Duodenal mucosa (tissue), 2 donors: Measurements from ENCODE around the gene FBXW8.

Experiments used
- H3K27ac ChIP-seq: one replicate; pipeline ENCODE4 v1.7.0; 2013; ENCODE audit warnings: low read depth, low read length
- H3K27me3 ChIP-seq, 2 donors: one replicate each; pipeline ENCODE4 v1.7.0; 2013; ENCODE audit warnings: low read length in 2 of 2, control low read depth in 1 of 2; ENCODE audit not compliant: insufficient read depth in 2 of 2, control insufficient read depth in 1 of 2
- H3K36me3 ChIP-seq, 2 donors: one replicate each; pipeline ENCODE4 v1.7.0; 2013; ENCODE audit warnings: low read length in 2 of 2, control low read depth in 1 of 2; ENCODE audit not compliant: insufficient read depth in 2 of 2, control insufficient read depth in 1 of 2
- H3K4me1 ChIP-seq, 2 donors: one replicate each; pipeline ENCODE4 v1.7.0; 2013; ENCODE audit warnings: low read length in 2 of 2, control low read depth in 1 of 2; ENCODE audit not compliant: insufficient read depth in 2 of 2, control insufficient read depth in 1 of 2
- H3K4me3 ChIP-seq, 2 donors: one replicate each; pipeline ENCODE4 v1.7.0; 2013; ENCODE audit warnings: low read length in 2 of 2, low read depth in 1 of 2
- H3K9ac ChIP-seq, 2 donors: one replicate each; pipeline ENCODE4 v1.7.0; 2013; ENCODE audit warnings: low read length in 2 of 2, low read depth in 1 of 2
- H3K9me3 ChIP-seq, 2 donors: one replicate each; pipeline ENCODE4 v1.7.0; 2013; ENCODE audit warnings: low read length in 2 of 2, control low read depth in 1 of 2; ENCODE audit not compliant: control insufficient read depth in 1 of 2

Gene FBXW8

DNA sequence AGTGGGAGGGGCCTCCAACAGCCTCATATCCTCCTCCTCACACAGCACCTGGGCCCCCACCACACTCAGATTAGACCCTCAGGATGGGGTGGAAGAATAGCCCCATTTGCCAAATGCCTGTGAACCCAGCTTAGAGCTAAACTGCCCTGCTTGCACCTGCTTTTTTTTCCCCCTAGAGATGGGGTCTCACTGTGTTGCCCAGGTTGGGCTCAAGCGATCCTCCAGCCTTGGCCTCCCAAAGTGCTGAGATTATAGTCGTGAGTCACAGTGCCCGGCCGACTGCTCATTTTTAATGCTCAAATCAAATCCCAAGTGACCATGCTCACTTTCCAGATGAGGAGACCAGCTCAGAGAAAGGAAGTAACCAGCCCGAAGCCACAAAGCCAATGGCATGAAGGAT, 161.4 kb downstream of the FBXW8 start:
- H3K9me3 ChIP-seq: no peaks in the 10 kb centered on the region
- H3K4me3 ChIP-seq: no peak overlapping the region
- no peaks in the 10 kb centered on the region for H3K4me1 ChIP-seq
- H3K27ac ChIP-seq: no peak overlapping the region
- H3K36me3 ChIP-seq: no peaks in the 10 kb centered on the region
- no peaks in the 10 kb centered on the region for H3K27me3 ChIP-seq
- no peak overlapping the region for H3K9ac ChIP-seq

DNA sequence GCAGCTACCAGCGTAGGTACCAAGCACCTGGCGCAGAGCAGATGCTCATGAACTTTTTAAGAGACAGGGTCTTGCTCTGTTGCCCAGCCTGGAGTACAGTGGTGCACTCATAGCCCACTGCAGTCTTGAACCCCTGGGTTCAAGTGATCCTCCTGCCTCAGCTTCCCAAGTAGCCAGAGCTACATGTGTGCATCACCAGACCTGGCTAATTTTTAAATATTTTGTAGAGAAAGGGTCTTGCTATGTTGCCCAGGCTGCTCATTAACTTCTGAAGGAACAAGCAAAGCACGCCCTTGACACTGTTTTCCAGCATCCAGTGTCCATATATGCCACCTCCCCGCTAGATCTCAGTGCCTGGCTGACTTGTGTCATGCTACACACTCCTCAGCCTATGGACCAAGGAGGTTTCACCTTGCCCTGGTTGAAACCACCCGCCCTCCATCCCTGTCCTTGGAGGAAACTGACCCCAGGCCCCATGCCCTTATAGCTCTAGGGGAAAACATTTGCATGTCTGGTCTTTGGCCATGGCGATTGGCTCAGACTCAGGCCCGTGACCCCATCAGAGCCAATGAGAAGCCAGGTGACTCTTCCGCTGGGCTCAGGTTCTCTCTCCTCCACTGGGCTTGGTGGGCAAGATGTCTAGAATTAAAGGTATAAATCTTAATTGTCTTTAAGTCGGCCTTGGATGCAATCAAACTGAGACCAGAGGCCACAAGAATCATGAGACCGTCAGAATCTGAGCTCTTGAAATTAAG, 162.2 kb downstream of the FBXW8 start:
- no peak overlapping the region for H3K4me3 ChIP-seq
- H3K36me3 ChIP-seq: no peaks in the 10 kb centered on the region
- no peaks in the 10 kb centered on the region for H3K27me3 ChIP-seq
- no peak overlapping the region for H3K9ac ChIP-seq
- no peak overlapping the region for H3K27ac ChIP-seq
- no peaks in the 10 kb centered on the region for H3K9me3 ChIP-seq
- H3K4me1 ChIP-seq: no peaks in the 10 kb centered on the region

DNA sequence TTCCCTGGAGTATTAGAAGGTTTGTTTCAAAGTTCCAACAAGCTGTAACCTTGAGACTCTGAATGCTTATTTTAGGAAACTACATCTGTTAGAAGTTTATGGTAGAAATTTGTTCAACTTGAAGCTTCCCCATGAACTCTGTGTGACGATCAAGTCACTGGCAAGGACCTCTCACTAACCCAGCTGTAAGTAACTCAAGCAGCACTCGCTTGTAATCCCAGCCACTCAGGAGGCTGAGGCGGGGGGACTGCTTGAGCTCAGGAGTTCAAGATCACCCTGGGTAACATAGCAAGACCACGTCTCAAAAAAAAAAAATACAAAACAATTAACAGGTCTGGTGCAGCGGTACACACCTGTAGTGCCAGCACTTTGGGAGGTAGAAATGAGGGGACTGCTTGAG, 162.9 kb downstream of the FBXW8 start:
- Histone ChIP-seq H3K36me3 (no peaks in the 10 kb centered on the region), H3K9ac (no peak overlapping the region), H3K9me3 (no peaks in the 10 kb centered on the region), H3K4me3 (no peak overlapping the region), H3K27ac (no peak overlapping the region), H3K27me3 (no peaks in the 10 kb centered on the region), H3K4me1 (no peaks in the 10 kb centered on the region)

DNA sequence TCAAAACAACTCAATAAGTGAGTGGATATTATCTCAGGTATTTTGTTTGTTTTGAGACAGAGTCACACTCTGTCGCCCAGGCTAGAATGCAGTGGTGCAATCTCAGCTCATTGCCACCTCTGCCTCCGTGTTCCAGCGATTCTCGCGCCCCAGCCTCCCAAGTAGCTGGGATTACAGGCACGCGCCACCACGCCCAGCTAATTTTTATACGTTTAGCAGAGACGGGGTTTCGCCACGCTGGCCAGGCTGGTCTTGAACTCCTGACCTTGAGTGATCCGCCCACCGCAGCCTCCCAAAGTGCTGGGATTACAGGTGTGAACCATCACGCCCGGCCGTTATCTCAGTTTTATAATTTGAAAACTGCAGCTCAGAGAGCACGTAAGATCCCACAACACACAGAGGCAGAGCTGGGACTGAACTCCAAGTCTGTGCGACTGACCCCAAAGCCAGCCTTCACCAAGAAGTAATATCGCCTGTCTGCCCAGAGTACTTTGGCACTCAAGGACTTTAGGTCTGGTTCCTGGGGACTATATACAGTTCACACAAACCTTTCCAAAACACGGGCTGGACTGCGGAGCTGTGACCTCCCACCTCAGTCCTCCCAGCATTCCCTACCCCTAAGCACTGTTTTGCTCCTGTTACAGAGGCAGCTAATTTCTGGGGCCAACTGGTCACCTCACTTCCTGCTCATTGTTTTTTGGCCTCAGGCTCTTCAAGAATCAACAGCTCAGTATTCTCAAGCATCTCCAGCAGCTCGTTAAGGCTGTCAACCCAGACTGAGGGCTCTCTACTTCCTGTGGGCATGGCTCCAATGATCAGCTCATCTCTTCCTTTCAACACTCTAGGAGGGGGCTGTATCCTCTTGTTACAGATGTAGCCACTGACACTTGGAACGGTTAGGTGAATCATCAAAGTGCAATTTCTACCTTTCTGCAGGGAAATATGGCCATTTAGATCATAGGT, 165.9 kb downstream of the FBXW8 start:
- no peak overlapping the region for H3K4me3 ChIP-seq
- H3K27ac ChIP-seq: no peak overlapping the region
- H3K36me3 ChIP-seq: no peaks in the 10 kb centered on the region
- no peaks in the 10 kb centered on the region for H3K9me3 ChIP-seq
- no peak overlapping the region for H3K9ac ChIP-seq
- H3K27me3 ChIP-seq: no peaks in the 10 kb centered on the region
- no peaks in the 10 kb centered on the region for H3K4me1 ChIP-seq

DNA sequence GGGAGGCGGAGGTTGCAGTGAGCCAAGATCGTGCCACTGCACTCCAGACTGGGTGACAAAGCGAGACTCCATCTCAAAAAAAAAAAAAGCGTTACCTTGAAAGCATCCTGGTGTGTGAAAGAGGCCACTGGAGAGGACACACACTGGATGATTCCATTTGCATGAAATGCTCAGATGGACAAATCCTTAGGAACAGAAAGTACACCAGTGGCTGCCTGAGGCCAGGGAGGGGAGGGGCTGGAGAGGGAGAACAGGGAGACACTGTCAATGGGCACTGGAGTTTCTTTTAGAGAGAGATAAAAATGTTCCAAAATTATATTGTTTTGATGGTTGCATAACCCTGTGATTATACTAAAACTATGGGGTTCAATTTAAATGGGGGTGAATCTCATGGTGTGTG, 168.7 kb downstream of the FBXW8 start:
- no peak overlapping the region for H3K9ac ChIP-seq
- H3K27ac ChIP-seq: no peak overlapping the region
- no peaks in the 10 kb centered on the region for H3K9me3 ChIP-seq
- no peaks in the 10 kb centered on the region for H3K36me3 ChIP-seq
- no peaks in the 10 kb centered on the region for H3K4me1 ChIP-seq
- H3K27me3 ChIP-seq: no peaks in the 10 kb centered on the region
- no peak overlapping the region for H3K4me3 ChIP-seq

DNA sequence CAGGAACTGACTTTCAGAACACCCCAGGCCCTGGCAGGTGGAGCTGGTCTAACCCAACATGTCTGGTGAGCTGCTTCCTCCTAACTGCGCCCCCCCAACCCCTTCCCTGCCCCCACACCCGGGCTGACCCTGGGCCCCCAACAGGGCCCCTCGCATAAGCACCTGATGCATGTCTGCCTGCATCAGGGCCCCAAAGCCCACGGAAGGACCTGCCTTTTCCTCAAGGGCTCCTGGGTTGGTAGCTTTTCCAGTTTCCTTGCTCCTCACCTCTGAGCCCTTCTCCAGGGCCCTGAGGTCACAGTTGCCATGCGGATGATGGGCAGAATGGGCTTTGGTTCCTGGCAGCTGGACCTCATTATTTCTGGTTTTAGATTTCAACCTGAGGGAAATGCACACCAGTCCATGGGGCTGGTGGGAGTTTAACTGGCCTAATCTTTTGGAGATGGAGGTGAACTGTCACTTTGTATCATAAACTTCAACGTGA, 170.0 kb downstream of the FBXW8 start:
- Histone ChIP-seq H3K9me3 (no peaks in the 10 kb centered on the region), H3K9ac (no peak overlapping the region), H3K27ac (no peak overlapping the region), H3K4me1 (no peaks in the 10 kb centered on the region), H3K36me3 (no peaks in the 10 kb centered on the region), H3K4me3 (no peak overlapping the region), H3K27me3 (no peaks in the 10 kb centered on the region)
